WI38 (cell line): Measurements from ENCODE around the gene LSM7.

Experiments
- H3K4me3 ChIP-seq: 2 replicates; pipeline ENCODE4 v1.5.1; 2011; ENCODE audit warnings: low read depth, mild to moderate bottlenecking, control low read depth, low read length
- CTCF ChIP-seq: IDR thresholded peaks from 2 replicates; pipeline ENCODE4 v1.5.1; 2012; ENCODE audit warnings: low read depth, mild to moderate bottlenecking, control low read depth, low read length

LSM7 gene

GRCh38 chr19:2365201-2365970, 37.0 kb upstream of the LSM7 start:
- no peak for TF ChIP-seq CTCF
- no peak overlapping the region for H3K4me3 ChIP-seq

DNA sequence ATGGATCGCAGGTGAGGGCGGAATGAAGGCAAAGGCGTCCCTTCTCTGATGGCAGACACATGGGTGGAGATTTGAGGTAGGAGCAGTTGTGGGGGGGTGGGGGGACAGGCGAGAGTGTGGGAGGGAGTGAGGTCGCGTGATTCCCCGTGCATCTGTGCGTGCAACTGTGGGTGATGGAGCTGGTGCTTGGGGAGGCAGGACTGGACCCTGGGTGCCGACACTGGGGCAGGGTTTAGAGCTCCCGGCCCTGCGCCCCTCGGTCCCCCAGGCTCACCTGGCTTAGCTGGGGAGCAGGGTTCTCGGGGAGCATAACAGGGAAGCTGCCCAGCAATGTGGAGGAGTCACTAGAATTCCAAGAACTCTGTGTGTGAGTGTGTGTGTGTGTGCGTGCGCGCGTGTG, 35.0 kb upstream of the LSM7 start:
- H3K4me3 ChIP-seq: no peak overlapping the region
- no peak for TF ChIP-seq CTCF

DNA sequence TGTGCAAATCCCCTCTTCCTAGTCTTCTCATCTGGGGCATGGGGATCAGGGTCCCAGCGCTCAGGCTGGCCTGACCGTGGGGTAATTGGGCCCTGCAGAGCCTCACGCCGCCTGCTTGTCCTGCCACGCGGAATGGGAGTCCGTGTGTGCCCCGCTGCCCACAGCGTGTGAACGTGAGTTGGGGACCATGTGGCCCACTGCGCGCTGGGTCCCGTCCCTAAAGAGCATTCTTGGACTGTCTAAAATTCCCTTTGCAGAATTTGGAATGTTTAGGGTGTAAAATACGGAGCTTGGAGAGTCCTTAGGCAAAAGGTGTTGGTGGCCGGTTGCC, 34.5 kb upstream of the LSM7 start:
- no peak overlapping the region for H3K4me3 ChIP-seq
- no peak for TF ChIP-seq CTCF

DNA sequence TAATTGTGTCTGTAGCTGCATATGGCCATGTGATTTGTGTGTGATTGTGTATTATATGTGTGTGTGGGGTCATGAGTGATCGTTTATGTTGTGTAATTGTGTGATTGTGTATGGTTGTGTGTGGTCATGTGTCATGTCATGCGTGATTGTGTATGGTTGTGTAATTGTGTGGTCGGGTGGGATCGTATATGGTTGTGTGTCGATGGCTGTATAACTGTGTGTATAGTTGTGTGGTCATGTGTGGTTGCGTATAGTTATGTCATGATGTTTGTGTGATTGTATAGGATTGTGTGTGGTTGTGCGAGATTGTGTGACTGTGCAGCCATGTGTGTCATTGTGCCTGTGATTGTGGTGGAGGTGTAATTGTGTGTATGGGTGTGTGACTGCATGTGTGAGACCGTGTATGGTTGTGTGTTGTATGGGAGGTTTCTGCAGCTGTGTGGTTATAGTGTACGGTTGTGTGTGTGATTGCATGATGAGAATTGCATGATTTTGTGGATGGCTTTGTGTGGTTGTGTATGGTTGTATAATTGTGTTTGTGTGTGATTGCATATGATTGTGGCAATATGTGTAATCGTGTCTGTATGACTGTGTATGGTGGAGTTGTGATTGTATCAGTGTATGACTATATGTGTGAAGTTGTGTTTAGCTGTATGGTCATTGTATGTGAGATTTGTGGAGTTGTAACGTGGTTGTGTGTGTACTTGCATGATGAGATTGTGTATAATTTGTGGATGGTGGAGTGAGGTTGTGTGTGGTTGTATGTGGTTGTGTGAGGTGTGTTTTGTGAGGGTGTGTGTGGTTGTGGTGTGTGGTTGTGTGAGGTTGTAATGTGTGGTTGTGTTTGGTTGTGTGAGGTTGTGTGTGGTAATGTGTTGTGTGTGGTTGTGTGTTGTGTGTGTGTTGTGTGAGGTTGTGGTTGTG, 33.9 kb upstream of the LSM7 start:
- no peak for TF ChIP-seq CTCF
- no peak overlapping the region for H3K4me3 ChIP-seq

- H3K4me3 ChIP-seq: no peak overlapping the region
- no peak for TF ChIP-seq CTCF
These were observed 33.1 kb upstream of the LSM7 start for GRCh38 chr19:2361246-2362045.

GRCh38 chr19:2360833-2361232, 32.4 kb upstream of the LSM7 start:
- TF ChIP-seq CTCF: no peak
- no peak overlapping the region for H3K4me3 ChIP-seq
